HG02840 (cell line): Measurements from ENCODE around the gene PLXNA1.

Source experiments
- ATAC-seq: cut with Tn5 transposase; IDR thresholded peaks from one replicate; pipeline ENCODE4 v1.9.1; 2021; ENCODE audit warnings: mild to moderate bottlenecking, moderate library complexity, moderate number of reproducible peaks; ENCODE audit not compliant: unreplicated experiment, low FRiP score

PLXNA1 gene

GRCh38 chr3:127015282-127016042, 32.5 kb downstream of the PLXNA1 start:
- ATAC-seq = no peak

GRCh38 chr3:127016043-127016343, 33.1 kb downstream of the PLXNA1 start:
- no peak for ATAC-seq

GRCh38 chr3:127016461-127016860, 33.5 kb downstream of the PLXNA1 start:
- no peak for ATAC-seq

DNA sequence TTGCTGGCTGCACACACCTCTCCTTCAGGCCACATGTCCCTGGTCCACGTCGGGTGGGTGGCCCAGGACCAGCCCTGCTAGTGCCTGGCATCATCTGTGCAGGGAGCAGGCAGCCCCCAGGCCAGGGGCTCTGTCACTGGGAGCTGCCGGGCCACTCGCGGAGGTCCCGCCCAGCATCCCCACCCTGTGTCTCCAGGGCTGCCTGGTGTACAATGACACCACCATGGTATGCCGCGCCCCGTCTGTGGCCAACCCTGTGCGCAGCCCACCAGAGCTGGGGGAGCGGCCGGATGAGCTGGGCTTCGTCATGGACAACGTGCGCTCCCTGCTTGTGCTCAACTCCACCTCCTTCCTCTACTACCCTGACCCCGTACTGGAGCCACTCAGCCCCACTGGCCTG, 34.3 kb downstream of the PLXNA1 start:
- ATAC-seq = no peak

GRCh38 chr3:127017781-127018180, 34.9 kb downstream of the PLXNA1 start:
- no peak for ATAC-seq

- no peak for ATAC-seq
These were observed 35.5 kb downstream of the PLXNA1 start for GRCh38 chr3:127018306-127018828.

- no peak for ATAC-seq
These were observed 36.5 kb downstream of the PLXNA1 start for GRCh38 chr3:127019449-127019848.

DNA sequence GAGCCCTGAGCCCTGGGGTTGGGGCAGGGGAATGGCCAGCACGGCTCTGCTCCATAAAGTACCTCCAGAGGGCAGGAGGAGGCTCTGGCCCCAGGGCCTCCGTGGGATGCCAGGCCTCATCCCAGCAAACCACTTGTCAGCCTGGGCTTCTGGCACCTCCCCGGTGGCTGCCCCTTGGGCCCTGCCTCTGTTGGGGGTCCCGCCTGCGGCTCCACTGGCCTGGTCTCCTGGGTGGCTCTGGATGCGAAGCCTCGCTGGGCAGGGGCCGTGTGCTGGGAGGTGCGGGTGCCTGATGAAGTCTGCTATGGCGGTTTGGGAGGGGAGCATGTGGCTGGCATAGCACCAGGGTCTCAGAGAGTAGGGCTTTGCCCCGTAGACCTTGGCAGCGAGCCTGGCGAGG, 37.6 kb downstream of the PLXNA1 start:
- ATAC-seq = no peak

DNA sequence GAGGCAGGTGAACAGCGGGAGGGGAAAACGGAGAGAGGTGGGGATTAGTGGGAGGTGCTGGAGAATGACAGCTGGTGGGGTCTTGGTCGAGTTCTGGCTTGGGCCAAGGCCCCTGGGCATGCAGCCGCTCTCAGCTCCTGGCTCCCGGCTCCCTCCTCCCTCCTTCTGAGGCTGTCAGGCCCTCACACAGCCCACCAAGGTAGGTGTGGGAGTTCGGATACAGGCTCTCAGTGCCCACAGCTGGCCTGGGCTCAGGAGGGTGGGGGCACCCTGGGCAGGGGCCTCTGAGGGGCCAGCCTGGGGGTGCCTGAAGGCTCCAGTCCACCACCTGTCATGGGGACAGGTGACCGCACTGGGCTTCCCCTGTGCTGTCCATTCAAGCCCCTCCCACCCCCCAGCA, 39.9 kb downstream of the PLXNA1 start:
- ATAC-seq = no peak

GRCh38 chr3:127025456-127025855, 42.5 kb downstream of the PLXNA1 start:
- no peak for ATAC-seq

DNA sequence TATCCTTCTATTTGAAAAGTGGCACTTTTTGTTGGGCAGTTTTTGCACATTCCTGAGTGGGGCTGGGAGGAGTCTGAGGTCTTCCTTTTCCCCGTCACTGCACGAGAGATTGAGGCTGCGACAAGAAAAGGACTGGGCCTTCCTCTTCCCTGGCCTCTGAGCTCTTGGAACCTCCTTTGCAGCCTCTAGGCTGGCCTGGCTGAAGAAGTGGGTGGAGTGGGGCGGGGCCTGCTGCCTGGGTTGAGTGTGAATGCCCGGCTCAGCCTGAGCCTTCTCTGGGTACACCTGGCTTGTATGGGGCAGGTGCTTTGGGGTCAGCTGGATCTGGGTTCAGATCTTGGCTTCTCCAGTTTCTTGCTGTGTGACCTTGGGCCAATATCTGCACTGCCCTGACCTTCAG, 43.1 kb downstream of the PLXNA1 start:
- ATAC-seq = no peak

GRCh38 chr3:127026661-127027060, 43.7 kb downstream of the PLXNA1 start:
- ATAC-seq = no peak

- ATAC-seq = no peak
These were observed 44.3 kb downstream of the PLXNA1 start for GRCh38 chr3:127027061-127027735.

DNA sequence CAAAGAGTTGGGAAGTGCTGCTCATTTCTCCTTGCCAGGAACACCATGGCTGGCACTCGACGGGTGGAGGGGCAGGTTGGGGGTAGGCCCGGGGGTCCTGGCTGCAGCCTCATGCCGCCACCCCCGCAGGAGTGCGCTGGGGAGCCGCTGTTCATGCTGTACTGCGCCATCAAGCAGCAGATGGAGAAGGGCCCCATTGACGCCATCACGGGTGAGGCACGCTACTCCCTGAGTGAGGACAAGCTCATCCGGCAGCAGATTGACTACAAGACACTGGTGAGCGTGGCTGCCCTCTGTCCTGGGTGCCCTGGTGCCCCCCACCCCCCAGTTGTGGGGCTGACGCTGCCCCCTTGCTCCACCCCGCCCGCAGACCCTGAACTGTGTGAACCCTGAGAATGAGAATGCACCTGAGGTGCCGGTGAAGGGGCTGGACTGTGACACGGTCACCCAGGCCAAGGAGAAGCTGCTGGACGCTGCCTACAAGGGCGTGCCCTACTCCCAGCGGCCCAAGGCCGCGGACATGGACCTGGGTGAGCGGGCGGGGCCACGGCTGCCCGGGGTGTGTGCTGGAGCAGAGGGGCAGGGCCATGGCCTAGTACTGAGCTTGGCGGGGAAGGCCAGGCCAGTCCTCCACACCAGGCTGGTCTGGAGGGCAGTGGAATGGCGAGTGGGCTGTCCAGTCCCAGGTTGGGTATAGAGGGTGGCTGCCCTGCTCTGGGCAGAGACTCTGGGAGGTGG, 45.1 kb downstream of the PLXNA1 start:
- no peak for ATAC-seq

GRCh38 chr3:127028781-127029657, 46.1 kb downstream of the PLXNA1 start:
- no peak for ATAC-seq

DNA sequence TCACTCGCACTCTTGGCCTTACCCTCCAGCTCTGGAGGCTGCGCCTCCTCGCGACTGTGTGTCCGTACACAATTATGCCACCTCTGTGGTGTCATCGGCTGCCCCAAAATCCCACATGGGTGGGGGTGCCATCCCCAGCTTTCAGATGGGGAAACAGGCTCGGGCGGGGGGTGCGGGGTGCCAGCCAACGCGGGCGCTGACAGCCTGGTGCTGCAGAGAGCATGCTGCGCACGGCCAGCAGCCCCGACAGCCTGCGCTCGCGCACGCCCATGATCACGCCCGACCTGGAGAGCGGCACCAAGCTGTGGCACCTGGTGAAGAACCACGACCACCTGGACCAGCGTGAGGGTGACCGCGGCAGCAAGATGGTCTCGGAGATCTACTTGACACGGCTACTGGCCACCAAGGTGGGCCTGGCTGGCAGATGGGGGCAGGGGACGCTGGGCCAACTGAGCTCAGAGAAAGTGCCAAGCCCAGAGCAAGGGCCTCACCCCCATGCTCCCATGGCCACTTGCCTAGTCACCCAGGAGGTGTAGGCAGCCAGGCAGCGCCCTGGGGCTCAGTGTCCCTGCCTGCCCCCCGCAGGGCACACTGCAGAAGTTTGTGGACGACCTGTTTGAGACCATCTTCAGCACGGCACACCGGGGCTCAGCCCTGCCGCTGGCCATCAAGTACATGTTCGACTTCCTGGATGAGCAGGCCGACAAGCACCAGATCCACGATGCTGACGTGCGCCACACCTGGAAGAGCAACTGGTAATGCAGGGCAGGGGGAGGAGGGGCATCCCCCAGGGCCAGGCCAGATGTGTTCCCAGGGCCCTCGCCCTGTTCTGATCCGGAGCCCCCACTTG, 47.0 kb downstream of the PLXNA1 start:
- ATAC-seq = no peak

- no peak for ATAC-seq
These were observed 47.8 kb downstream of the PLXNA1 start for GRCh38 chr3:127030508-127031412.

- ATAC-seq = no peak
These were observed 48.5 kb downstream of the PLXNA1 start for GRCh38 chr3:127031413-127031810.

DNA sequence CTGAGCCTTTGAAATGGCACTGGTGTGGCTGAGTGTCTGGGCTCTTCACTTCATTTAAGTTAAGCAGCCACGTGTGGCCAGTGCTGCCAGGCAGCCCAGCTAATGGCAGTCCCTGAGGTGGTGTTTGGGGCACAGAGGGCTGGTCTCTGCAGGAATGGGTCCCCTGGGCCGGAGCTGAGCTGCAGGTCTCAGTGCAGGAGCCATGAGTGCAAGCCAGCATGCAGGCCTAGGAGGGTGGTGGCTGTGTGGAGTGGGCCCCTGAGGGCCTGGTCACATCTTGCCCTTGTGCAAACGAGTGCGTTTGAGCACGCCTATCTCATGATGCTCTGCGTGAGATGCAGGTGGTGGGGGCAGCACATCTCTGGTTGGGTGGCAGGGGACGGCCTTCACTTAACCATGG, 48.9 kb downstream of the PLXNA1 start:
- ATAC-seq = no peak
